Activated naive CD4-positive, alpha-beta T cell treated with anti-CD3 and anti-CD28 coated beads for 36 hours (primary cell): ENCODE measurements around the gene PIAS1. TPM values are rescaled to one million over a fixed set of nuclear protein-coding genes. Genes with fewer than 3 reads are reported as not detected.
A peak's percentile ranks its signal among the peaks of the same experiment; 100 is the strongest.
"Not testable (repeated sequence)": the region's sequence is repeated elsewhere in the genome, so short reads cannot be mapped to it uniquely, and the experiment has no call there.

Experiments used
- CTCF ChIA-PET: fragments of 350-600 bp; sonication (Branson Sonifier 250); formaldehyde crosslinking; loops from one replicate; lab custom pipeline; 2021; ENCODE audit warnings: antibody characterized with exemption; lab: Charles Lee
- DNase-seq: peaks from one replicate; pipeline ENCODE4 v3.0.0-alpha.2; 2020
- H3K27ac Mint-ChIP-seq: one replicate; pipeline ENCODE4 v1.8.0; 2021; ENCODE audit warnings: mild to moderate bottlenecking, mixed read lengths
- H3K27me3 Mint-ChIP-seq: one replicate; pipeline ENCODE4 v1.8.0; 2021; ENCODE audit warnings: low read depth, mixed read lengths
- H3K36me3 Mint-ChIP-seq: one replicate; pipeline ENCODE4 v1.8.0; 2021; ENCODE audit warnings: low read depth, mixed read lengths
- H3K4me1 Mint-ChIP-seq: one replicate; pipeline ENCODE4 v1.8.0; 2021; ENCODE audit warnings: low read depth, mixed read lengths
- H3K4me3 Mint-ChIP-seq: one replicate; pipeline ENCODE4 v1.8.0; 2021; ENCODE audit warnings: mild to moderate bottlenecking, moderate library complexity, mixed read lengths
- H3K9me3 Mint-ChIP-seq: one replicate; pipeline ENCODE4 v1.8.0; 2021; ENCODE audit warnings: mixed read lengths
- intact Hi-C: fragments of 100-400 bp; cut with micrococcal nuclease; formaldehyde crosslinking; loops from one replicate; pipeline ENCODE4 v1.15.1; 2023
- total RNA-seq, 2 experiments: library from RNA; stranded (reverse); gene quantifications; one replicate each; pipeline ENCODE4 v1.2.3, GENCODE V29; 2021

PIAS1 gene
- total RNA-seq, 2 experiments from 2014 or later, result 29.8 to 33.4 TPM

DNA sequence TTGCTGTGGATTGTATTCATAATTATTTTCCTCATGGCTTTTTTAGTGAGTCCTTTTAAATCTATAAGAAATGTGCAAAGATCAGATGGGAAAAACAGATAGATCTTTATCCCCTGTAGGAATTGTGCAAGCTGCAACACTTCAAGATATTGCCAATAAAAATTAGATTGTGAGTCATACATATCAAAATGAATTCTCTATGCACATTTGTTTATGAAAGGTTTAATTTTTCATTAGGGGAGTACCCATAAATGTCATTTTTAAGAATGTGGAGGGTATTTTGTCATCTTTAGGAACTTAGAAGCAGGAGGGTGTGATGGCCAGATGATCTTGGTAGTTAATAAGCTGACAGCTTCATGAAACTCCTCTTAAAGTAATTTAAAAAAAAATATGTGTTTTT is 2.9 kb downstream of the PIAS1 start:
- Mint-ChIP-seq H3K9me3 (no peaks in the 10 kb centered on the region), H3K36me3 (peaks cover 5% of the 10 kb centered on the region), H3K27me3 (peaks cover 7% of the 10 kb centered on the region), H3K4me1 (peaks cover 60% of the 10 kb centered on the region), H3K4me3 (no peak overlapping the region), H3K27ac (no peak overlapping the region)
- CTCF ChIA-PET, result interaction anchor here (0.6 kb wide), 1 partner anchor 27 kb away, joined by 5 read pairs; no protein-coding TSS in a partner anchor
- DNase-seq, result no peak
- intact Hi-C loops, result loop anchor here (5.0 to 10.0 kb wide), 6 partner anchors 55 to 802 kb away; partner anchors contain the start of genes AAGAB, IQCH and MAP2K5

DNA sequence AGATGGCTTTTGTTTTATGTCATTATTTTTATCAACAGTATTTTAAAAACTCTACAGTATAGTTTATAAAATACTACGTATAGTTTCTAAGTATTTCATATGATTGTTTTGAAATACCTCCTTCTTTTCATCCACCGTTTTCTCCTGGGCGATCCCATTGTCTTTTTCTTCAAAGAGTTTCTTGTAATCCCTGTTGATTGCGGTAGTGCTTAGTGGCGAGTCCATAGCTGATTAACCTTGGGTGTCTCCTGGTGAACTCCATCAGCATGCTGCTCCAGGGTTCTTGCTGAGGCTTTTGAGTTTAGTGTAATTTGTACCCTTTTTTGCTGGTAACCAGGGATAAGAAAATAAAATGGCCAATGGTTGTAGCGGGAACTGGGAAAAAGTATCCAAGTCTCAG is 3.6 kb downstream of the PIAS1 start:
- CTCF ChIA-PET, result no interaction called here
- H3K9me3 Mint-ChIP-seq, result no peaks in the 10 kb centered on the region
- H3K36me3 Mint-ChIP-seq, result peaks cover 5% of the 10 kb centered on the region
- H3K27ac Mint-ChIP-seq, result no peak overlapping the region
- peaks cover 67% of the 10 kb centered on the region for H3K4me1 Mint-ChIP-seq
- intact Hi-C loops, result loop anchor here (5.0 to 10.0 kb wide), 6 partner anchors 55 to 803 kb away; partner anchors contain the start of genes AAGAB, IQCH and MAP2K5
- no peak overlapping the region for H3K4me3 Mint-ChIP-seq
- H3K27me3 Mint-ChIP-seq, result peaks cover under 1% of the 10 kb centered on the region
- no peak for DNase-seq

DNA sequence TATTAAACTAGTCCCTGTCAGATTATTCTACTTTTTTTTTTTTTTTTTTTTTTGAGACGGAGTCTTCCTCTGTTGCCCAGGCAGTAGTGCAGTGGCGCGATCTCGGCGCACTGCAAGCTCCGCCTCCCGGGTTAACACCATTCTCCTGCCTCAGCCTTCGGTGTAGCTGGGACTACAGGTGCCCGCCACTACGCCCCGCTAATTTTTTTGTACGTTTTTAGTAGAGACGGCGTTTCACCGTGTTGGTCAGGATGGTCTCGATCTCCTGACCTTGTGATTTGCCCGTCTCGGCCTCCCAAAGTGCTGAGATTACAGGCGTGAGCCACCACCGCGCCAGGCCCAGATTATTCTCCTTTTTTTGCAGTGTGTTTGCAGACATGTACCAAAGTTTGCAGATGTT is 4.9 kb downstream of the PIAS1 start:
- not testable (repeated sequence) for H3K4me3 Mint-ChIP-seq, H3K27me3 Mint-ChIP-seq, H3K9me3 Mint-ChIP-seq, H3K36me3 Mint-ChIP-seq, DNase-seq, H3K27ac Mint-ChIP-seq
- peaks cover 64% of the 10 kb centered on the region for H3K4me1 Mint-ChIP-seq
- intact Hi-C loops, result loop anchor here (5.0 to 10.0 kb wide), 6 partner anchors 53 to 804 kb away; partner anchors contain the start of genes AAGAB, IQCH and MAP2K5
- CTCF ChIA-PET, result interaction anchor here (0.6 kb wide), 1 partner anchor 67 kb away, joined by 3 read pairs; no protein-coding TSS in a partner anchor

DNA sequence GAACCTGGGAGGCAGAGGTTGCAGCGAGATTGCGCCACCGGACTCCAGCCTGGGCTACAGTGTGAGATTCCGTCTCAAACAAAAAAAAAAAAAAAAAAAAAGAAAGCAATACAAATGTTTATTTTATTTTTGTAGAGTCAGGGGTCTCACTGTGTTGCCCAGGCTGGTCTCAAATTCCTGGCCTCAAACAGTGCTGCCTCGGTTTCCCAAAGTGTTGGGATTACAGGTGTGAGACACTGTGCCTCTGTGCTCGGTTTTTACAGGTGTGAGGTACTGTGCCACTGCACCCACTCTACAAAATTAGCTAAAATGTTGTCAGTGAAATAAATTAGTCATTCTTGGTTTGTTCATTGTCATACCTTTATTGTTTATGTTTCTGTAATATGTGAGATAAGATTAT is 5.5 kb downstream of the PIAS1 start:
- no peak overlapping the region for H3K27ac Mint-ChIP-seq
- H3K9me3 Mint-ChIP-seq, result no peaks in the 10 kb centered on the region
- no peak overlapping the region for H3K4me3 Mint-ChIP-seq
- H3K36me3 Mint-ChIP-seq, result peaks cover 5% of the 10 kb centered on the region
- DNase-seq, result no peak
- H3K27me3 Mint-ChIP-seq, result no peaks in the 10 kb centered on the region
- intact Hi-C loops, result loop anchor here (5.0 to 10.0 kb wide), 6 partner anchors 53 to 805 kb away; partner anchors contain the start of genes AAGAB, IQCH and MAP2K5
- H3K4me1 Mint-ChIP-seq, result peaks cover 68% of the 10 kb centered on the region
- CTCF ChIA-PET, result no interaction called here

DNA sequence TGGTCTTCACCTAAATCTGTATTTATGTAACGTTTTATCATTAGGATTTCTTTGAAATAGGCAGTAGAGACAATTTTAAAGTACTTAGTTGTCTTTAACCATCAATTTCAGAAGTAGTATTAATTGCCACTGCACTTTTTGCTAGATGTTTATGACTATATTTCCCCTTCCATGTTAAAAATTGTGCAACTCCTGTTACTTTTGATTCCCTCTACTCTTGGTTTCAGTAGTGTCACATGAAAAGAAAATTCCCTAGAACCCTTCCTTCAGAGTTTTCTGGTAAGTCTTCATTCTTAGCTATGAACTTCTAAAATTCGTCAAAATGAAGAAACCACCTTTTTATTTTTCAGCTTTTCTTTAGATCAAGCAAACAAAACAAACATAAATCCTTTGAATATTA is 7.1 kb downstream of the PIAS1 start:
- H3K36me3 Mint-ChIP-seq, result peaks cover 5% of the 10 kb centered on the region
- H3K4me3 Mint-ChIP-seq, result no peak overlapping the region
- H3K9me3 Mint-ChIP-seq, result no peaks in the 10 kb centered on the region
- DNase-seq, result no peak
- CTCF ChIA-PET, result no interaction called here
- H3K27me3 Mint-ChIP-seq, result no peaks in the 10 kb centered on the region
- H3K27ac Mint-ChIP-seq, result no peak overlapping the region
- intact Hi-C loops, result no loop called here
- peaks cover 64% of the 10 kb centered on the region for H3K4me1 Mint-ChIP-seq

DNA sequence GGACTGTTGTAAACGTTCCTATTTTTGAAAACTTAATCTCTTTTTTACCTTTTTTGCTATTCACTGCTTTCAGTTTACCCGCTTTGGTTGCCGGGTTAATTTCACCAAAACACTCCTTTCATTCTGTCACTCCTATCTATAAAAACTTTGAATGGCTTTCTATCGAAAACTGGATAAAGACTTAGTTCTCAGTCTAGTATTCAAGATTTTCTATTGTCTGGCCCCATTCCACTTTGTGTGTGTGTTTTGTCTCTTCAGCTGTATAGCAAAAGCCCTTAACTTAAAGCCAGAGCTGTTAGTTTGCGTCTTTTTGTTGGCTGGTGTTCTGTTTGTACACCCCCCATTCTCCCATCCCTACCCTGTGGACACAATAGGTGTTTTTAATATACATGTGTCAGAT is 7.5 kb downstream of the PIAS1 start:
- H3K4me1 Mint-ChIP-seq, result peaks cover 64% of the 10 kb centered on the region
- H3K4me3 Mint-ChIP-seq, result no peak overlapping the region
- no peak for DNase-seq
- CTCF ChIA-PET, result no interaction called here
- H3K36me3 Mint-ChIP-seq, result peaks cover 6% of the 10 kb centered on the region
- no peaks in the 10 kb centered on the region for H3K9me3 Mint-ChIP-seq
- intact Hi-C loops, result no loop called here
- H3K27me3 Mint-ChIP-seq, result no peaks in the 10 kb centered on the region
- H3K27ac Mint-ChIP-seq, result no peak overlapping the region

DNA sequence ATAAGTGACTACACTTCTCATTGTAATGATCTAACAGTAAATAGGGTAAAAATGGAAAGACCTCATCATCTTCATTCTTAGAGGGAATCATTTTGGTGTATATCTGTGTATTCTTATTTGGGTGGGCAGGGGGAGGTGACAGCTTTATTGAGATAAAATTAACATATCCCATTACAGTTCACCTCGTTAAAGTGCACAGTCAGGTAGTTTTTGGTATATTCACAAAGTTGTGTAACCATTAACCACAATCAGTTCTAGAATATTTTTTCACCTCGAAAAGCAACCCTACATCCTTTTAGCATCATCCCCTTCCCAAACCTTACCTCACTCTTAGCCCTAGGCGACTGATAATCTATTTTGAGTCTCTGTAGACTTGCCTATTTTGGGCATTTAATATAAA is 8.1 kb downstream of the PIAS1 start:
- Mint-ChIP-seq H3K9me3 (no peaks in the 10 kb centered on the region), H3K4me3 (no peak overlapping the region), H3K4me1 (peaks cover 63% of the 10 kb centered on the region), H3K36me3 (peaks cover 5% of the 10 kb centered on the region), H3K27ac (no peak overlapping the region), H3K27me3 (no peaks in the 10 kb centered on the region)
- intact Hi-C loops, result no loop called here
- CTCF ChIA-PET, result no interaction called here
- no peak for DNase-seq

DNA sequence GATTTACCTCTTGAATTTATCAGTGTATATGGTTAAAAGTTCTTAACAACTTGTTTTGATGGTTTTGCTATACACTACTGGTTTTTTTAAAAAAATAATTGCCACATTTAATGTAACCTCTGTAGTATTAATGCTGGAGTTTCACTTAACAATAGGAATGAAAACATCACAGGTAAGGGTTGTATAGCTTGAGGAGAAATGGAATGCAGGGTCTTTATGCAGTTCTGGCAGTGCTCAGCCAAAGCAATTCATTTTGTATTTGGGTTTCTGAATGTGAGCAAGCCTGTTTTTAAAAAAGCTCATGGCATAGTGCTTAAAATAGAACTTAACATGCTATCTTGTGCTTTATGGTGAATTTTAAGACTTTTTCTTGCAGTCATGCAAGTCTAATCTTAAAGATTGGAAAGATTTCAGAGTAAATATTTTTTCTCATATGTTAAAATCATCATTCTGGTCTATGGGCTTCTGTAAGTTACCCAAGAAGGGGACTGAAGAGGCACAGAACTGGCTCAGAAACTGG is 8.9 kb downstream of the PIAS1 start:
- intact Hi-C loops, result no loop called here
- CTCF ChIA-PET, result no interaction called here
- H3K4me3 Mint-ChIP-seq, result no peak overlapping the region

DNA sequence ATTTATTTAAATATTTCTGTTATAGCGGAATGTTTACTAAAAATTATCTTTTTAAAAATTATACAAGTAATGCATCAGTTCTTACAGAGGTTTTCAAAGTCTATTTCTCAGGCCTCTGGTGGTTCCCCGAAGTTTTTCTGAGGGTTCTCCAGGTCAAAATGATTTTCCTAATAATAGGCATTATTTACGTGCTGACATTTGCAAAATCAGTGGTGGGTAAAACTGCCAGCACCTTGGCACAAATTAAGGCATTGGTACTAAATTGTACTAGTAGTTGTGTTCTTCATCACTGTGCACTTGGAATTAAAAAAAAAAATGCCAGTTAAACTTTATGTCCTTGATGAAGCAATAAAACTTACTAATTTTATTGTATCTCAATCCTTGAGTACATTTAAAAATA is 9.5 kb downstream of the PIAS1 start:
- Mint-ChIP-seq H3K4me1 (peaks cover 58% of the 10 kb centered on the region), H3K36me3 (peaks cover 7% of the 10 kb centered on the region), H3K27ac (no peak overlapping the region), H3K4me3 (no peak overlapping the region), H3K27me3 (no peaks in the 10 kb centered on the region), H3K9me3 (no peaks in the 10 kb centered on the region)
- CTCF ChIA-PET, result no interaction called here
- intact Hi-C loops, result no loop called here
- DNase-seq, result no peak

More for the DNA sequence above, 8.9 kb downstream of the PIAS1 start:
- Mint-ChIP-seq H3K36me3 (peaks cover 7% of the 10 kb centered on the region), H3K27me3 (no peaks in the 10 kb centered on the region), H3K9me3 (no peaks in the 10 kb centered on the region), H3K27ac (no peak overlapping the region), H3K4me1 (peaks cover 59% of the 10 kb centered on the region)
- DNase-seq, result no peak

DNA sequence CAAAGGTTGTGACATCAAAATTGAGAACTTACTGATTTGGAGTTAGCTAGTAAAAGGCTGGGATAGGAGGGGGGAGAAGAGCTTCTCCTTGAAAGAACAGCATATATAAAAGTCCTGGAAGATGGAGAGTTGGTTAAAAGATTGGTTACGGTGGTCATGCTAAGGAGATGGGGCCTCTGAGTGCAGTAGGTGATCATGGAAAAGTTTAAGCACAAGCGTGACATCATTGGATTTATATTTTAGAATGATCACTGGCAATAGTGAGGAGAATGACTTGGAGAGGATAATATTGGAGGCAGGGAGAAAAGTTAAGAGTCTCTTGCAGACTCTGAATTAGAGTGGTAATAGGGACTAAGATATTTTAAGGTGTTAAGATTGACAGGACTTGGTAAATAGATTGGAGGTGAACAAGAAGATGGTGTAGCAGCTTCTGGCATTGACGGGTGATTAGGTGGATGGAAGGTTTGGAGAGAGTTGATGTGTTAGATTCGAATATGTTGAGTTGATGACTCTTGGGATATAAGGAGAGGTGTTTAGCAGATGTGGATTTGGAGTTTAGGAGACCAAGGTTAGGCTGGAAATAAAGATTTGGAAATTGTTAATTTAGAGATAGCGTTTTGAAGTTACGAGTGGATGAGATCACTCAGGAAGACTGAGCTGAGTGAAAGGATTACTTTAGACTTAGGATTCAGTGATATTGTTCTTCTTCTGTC is 19.6 kb downstream of the PIAS1 start:
- intact Hi-C loops, result no loop called here
- no peaks in the 10 kb centered on the region for H3K27me3 Mint-ChIP-seq
- no peaks in the 10 kb centered on the region for H3K9me3 Mint-ChIP-seq
- peaks cover 1% of the 10 kb centered on the region for H3K36me3 Mint-ChIP-seq
- peaks cover 61% of the 10 kb centered on the region for H3K4me1 Mint-ChIP-seq
- H3K27ac Mint-ChIP-seq, result no peak overlapping the region
- no peak overlapping the region for H3K4me3 Mint-ChIP-seq
- DNase-seq, result no peak
- CTCF ChIA-PET, result no interaction called here

DNA sequence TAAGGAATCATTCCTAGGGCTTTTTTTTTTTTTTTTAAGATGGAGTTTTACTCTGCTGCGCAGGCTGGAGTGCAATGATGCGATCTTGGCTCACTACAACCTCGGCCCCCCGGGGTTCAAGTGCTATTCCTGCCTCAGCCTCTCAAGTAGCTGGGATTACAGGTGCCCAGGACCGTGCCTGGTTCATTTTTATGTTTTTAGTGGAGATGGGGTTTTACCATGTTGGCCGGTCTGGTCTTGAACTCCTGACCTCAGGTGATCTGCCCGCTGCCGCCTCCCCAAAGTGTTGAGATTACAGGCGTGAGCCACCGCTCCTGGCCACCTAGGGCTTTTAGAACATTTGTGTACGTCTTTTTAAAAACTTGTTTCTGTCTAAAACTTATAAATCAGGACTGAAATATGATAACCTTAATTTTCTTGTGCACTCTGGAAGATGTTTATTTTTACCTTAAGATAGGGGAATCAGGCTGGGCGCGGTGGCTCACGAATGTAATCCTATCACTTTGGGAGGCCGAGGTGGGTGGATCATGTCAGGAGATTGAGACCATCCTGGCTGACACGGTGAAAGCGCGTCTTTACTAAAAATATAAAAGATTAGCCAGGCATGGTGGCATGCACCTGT is 21.8 kb downstream of the PIAS1 start:
- Mint-ChIP-seq H3K4me1 (peaks cover 62% of the 10 kb centered on the region), H3K36me3 (no peaks in the 10 kb centered on the region), H3K27ac (no peak overlapping the region), H3K4me3 (no peak overlapping the region), H3K27me3 (no peaks in the 10 kb centered on the region), H3K9me3 (no peaks in the 10 kb centered on the region)
- intact Hi-C loops, result no loop called here
- DNase-seq, result no peak
- CTCF ChIA-PET, result no interaction called here

DNA sequence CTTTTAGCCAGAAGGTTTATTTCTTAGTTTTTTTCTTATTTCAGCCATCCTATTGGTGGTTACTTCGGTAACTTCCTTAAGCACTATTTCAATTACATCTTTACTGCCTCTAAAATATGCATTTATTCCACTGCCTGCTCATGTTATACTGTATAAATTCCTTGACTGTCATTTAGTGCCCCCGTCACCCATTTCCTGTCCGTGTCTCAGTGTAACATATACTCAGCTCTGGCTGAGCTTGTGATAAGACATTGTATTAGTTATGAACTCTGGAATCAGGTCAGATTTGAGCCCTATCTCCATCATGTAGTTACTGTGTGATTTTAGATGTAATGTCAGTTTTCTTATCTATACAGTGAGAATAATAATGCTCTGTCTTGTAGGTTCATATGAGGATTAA is 24.2 kb downstream of the PIAS1 start:
- peaks cover 73% of the 10 kb centered on the region for H3K4me1 Mint-ChIP-seq
- DNase-seq, result peak; percentile 15
- no peak overlapping the region for H3K4me3 Mint-ChIP-seq
- CTCF ChIA-PET, result no interaction called here
- no peaks in the 10 kb centered on the region for H3K36me3 Mint-ChIP-seq
- no peaks in the 10 kb centered on the region for H3K27me3 Mint-ChIP-seq
- H3K27ac Mint-ChIP-seq, result no peak overlapping the region
- no peaks in the 10 kb centered on the region for H3K9me3 Mint-ChIP-seq
- intact Hi-C loops, result no loop called here
